Measurements from ENCODE around the gene ITGBL1.

The ITGBL1 gene

DNA sequence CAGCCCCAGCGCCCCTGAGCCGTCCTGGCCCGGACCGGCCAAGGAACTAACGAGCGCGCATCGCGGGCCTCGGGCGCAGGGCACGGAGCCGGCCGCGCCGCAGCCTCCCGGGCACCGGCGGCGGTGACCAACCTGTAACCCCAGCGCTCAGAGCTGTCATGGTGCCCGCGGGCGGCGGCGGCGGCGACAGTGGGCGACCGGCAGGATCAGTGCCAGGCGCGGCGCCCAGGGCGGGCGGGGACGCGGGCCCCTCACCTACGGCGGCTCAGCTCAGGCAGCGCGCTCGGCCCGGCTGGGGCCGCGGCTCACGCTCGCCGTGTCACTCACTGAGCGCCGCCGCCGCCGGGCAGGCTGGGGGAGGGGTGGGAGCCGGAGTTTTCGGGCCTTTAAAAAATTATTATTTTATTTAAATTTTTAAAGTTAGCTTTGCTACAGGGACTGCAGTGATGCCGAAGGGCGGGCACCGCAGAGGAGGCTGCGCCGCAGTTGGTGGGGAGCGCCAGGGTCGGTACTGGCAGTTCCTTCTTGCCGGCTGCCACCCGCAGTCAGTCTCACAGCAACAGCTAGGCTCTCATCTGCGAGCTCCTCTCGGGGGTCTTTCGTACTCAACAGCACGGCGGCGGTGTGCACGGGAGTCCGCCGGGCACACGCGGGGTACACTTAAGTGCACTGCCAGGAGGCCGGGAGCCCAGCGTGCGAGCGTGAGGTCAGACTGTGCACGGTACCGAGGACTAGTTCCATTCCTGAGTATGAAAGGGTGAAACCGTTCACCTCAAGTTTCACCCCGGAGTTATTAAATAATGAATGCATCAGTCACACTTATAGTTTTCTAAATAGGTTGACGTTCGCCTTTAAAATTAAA, 36.1 kb upstream of the ITGBL1 start, which contains the start of gene NALCN:
Gene NALCN (minus strand): TSS at position 328 of the 862 bp plus-strand sequence. CDS start 17,382 bp downstream, outside the sequence.
- peak within 1 kb of the TSS; percentile 55 for H3K4me3 ChIP-seq (replicated peaks; ENCODE audit: low read depth, low read length)
- no peak for TF ChIP-seq CTCF (IDR thresholded peaks at IDR 0.05; ENCODE audit: low read length, missing control alignments)
- peak; percentile 9 for DNase-seq (ENCODE audit: low read depth)

DNA sequence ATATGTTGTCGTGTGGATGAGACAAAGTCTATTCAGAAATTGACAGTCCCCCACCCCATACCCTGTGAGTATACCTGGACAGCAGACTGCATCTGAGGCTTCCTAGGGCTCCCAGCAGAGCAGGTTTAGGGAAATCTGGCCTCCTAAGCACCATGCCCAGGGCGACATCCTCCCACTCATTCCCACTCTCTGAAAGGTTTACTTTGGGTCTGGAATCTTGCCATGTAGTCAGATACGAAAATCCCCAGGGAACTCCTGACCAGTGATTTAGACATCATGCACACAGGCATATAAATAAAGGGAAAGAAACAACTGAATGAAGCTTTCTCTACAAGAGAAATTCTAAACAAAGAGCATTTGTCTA, 35.5 kb upstream of the ITGBL1 start:
- DNase-seq (ENCODE audit: low read depth), result peak; percentile 66
- no peak for TF ChIP-seq CTCF (IDR thresholded peaks at IDR 0.05; ENCODE audit: low read length, missing control alignments)
- peak overlapping the region; percentile 55 for H3K4me3 ChIP-seq (replicated peaks; ENCODE audit: low read depth, low read length)

GRCh38 chr13:101417501-101417900, 35.0 kb upstream of the ITGBL1 start:
- no peak for TF ChIP-seq CTCF (IDR thresholded peaks at IDR 0.05; ENCODE audit: low read length, missing control alignments)
- DNase-seq (ENCODE audit: low read depth), result no peak
- H3K4me3 ChIP-seq (replicated peaks; ENCODE audit: low read depth, low read length), result no peak overlapping the region

GRCh38 chr13:101423872-101424271, 28.6 kb upstream of the ITGBL1 start:
- no peak overlapping the region for H3K4me3 ChIP-seq (replicated peaks; ENCODE audit: low read depth, low read length)
- no peak for DNase-seq (ENCODE audit: low read depth)
- TF ChIP-seq CTCF (IDR thresholded peaks at IDR 0.05; ENCODE audit: low read length, missing control alignments), result no peak

GRCh38 chr13:101424381-101425155, 27.9 kb upstream of the ITGBL1 start:
- DNase-seq (ENCODE audit: low read depth), result no peak
- no peak overlapping the region for H3K4me3 ChIP-seq (replicated peaks; ENCODE audit: low read depth, low read length)
- TF ChIP-seq CTCF (IDR thresholded peaks at IDR 0.05; ENCODE audit: low read length, missing control alignments), result no peak

GRCh38 chr13:101425156-101425471, 27.4 kb upstream of the ITGBL1 start:
- TF ChIP-seq CTCF (IDR thresholded peaks at IDR 0.05; ENCODE audit: low read length, missing control alignments), result no peak
- H3K4me3 ChIP-seq (replicated peaks; ENCODE audit: low read depth, low read length), result no peak overlapping the region
- DNase-seq (ENCODE audit: low read depth), result no peak

Data from fibroblast of pulmonary artery (primary cell).